Activated CD8-positive, alpha-beta memory T cell treated with anti-CD3 and anti-CD28 coated beads, Interleukin-2, amount 10 ng/mL, durations not matched to agents 7 days and 5 days (primary cell): ENCODE measurements around the gene SGCE. TPM values are rescaled to one million over a fixed set of nuclear protein-coding genes. Genes with fewer than 3 reads are reported as not detected.
"Not testable (repeated sequence)": the region's sequence is repeated elsewhere in the genome, so short reads cannot be mapped to it uniquely, and the experiment has no call there.

Source experiments
- ATAC-seq: fragments of 150-1000 bp; cut with Tn5 transposase; one replicate; pipeline ENCODE4 v1.10.0; 2021; ENCODE audit warnings: moderate library complexity
- CTCF ChIA-PET: fragments of 350-600 bp; sonication (Branson Sonifier 250); formaldehyde crosslinking; loops from one replicate; lab custom pipeline; 2021; ENCODE audit warnings: antibody characterized with exemption; lab: Charles Lee
- DNase-seq: peaks from one replicate; pipeline ENCODE4 v3.0.0-alpha.2; 2020
- H3K27ac Mint-ChIP-seq: one replicate; pipeline ENCODE4 v1.8.0; 2021; ENCODE audit warnings: mild to moderate bottlenecking, mixed read lengths
- H3K27me3 Mint-ChIP-seq: one replicate; pipeline ENCODE4 v1.8.0; 2021; ENCODE audit warnings: mixed read lengths
- H3K36me3 Mint-ChIP-seq: one replicate; pipeline ENCODE4 v1.8.0; 2021; ENCODE audit warnings: mild to moderate bottlenecking, mixed read lengths
- H3K4me1 Mint-ChIP-seq: one replicate; pipeline ENCODE4 v1.8.0; 2021; ENCODE audit warnings: mixed read lengths
- H3K4me3 Mint-ChIP-seq: one replicate; pipeline ENCODE4 v1.8.0; 2021; ENCODE audit warnings: mild to moderate bottlenecking, moderate library complexity, mixed read lengths
- H3K9me3 Mint-ChIP-seq: one replicate; pipeline ENCODE4 v1.8.0; 2022; ENCODE audit warnings: low read depth, mixed read lengths
- total RNA-seq, 2 experiments: library from RNA; stranded (reverse); gene quantifications; one replicate each; pipeline ENCODE4 v1.2.3, GENCODE V29; 2021

Gene SGCE
- 1 to 10 TPM; 2.4 to 3.2 TPM for total RNA-seq

GRCh38 chr7:94655848-94656657 lies at the start of gene SGCE:
Gene SGCE (minus strand): TSS chr7:94656133. CDS start chr7:94656098, 35 bp downstream.
- Mint-ChIP-seq H3K27me3 (peaks cover 39% of the 10 kb centered on the region), H3K27ac (peak within 1 kb of the TSS; percentile 79), H3K4me3 (peak within 1 kb of the TSS; percentile 73), H3K9me3 (no peaks in the 10 kb centered on the region), H3K4me1 (peaks cover 19% of the 10 kb centered on the region), H3K36me3 (no peaks in the 10 kb centered on the region)
- DNase-seq (peak; percentile 59), ATAC-seq (no peak)
- CTCF ChIA-PET = interaction anchor here (0.9 to 2.8 kb wide), 2 partner anchors 14 to 206 kb away, joined by 3 to 15 read pairs; no protein-coding TSS in a partner anchor

- CTCF ChIA-PET, H3K27me3 Mint-ChIP-seq, H3K9me3 Mint-ChIP-seq, H3K27ac Mint-ChIP-seq, ATAC-seq, H3K4me1 Mint-ChIP-seq, DNase-seq, H3K36me3 Mint-ChIP-seq, H3K4me3 Mint-ChIP-seq: not testable (repeated sequence)
Observed at GRCh38 chr7:94705155-94706021, 49.5 kb upstream of the SGCE start.

GRCh38 chr7:94701555-94701973 lies 45.6 kb upstream of the SGCE start:
- H3K9me3 Mint-ChIP-seq = no peaks in the 10 kb centered on the region
- no peak for DNase-seq
- no peaks in the 10 kb centered on the region for H3K36me3 Mint-ChIP-seq
- H3K4me1 Mint-ChIP-seq = no peaks in the 10 kb centered on the region
- no peak overlapping the region for H3K4me3 Mint-ChIP-seq
- H3K27ac Mint-ChIP-seq = no peak overlapping the region
- CTCF ChIA-PET = no interaction called here
- peaks cover 2% of the 10 kb centered on the region for H3K27me3 Mint-ChIP-seq
- ATAC-seq = no peak

- ATAC-seq (no peak), DNase-seq (no peak)
- Mint-ChIP-seq H3K9me3 (no peaks in the 10 kb centered on the region), H3K4me1 (no peaks in the 10 kb centered on the region), H3K27me3 (peaks cover 2% of the 10 kb centered on the region), H3K36me3 (no peaks in the 10 kb centered on the region), H3K4me3 (no peak overlapping the region), H3K27ac (no peak overlapping the region)
- CTCF ChIA-PET = no interaction called here
Observed at GRCh38 chr7:94700926-94701554, 45.1 kb upstream of the SGCE start.

- CTCF ChIA-PET = no interaction called here
- Mint-ChIP-seq H3K9me3 (no peaks in the 10 kb centered on the region), H3K4me3 (no peak overlapping the region), H3K27ac (no peak overlapping the region), H3K36me3 (no peaks in the 10 kb centered on the region), H3K4me1 (no peaks in the 10 kb centered on the region), H3K27me3 (peaks cover 4% of the 10 kb centered on the region)
- no peak for ATAC-seq
- no peak for DNase-seq
Observed at GRCh38 chr7:94698275-94698674, 42.3 kb upstream of the SGCE start.

GRCh38 chr7:94697035-94697974 lies 41.4 kb upstream of the SGCE start:
- no peaks in the 10 kb centered on the region for H3K4me1 Mint-ChIP-seq
- H3K9me3 Mint-ChIP-seq = no peaks in the 10 kb centered on the region
- no peak overlapping the region for H3K4me3 Mint-ChIP-seq
- ATAC-seq (no peak), DNase-seq (no peak)
- CTCF ChIA-PET = no interaction called here
- H3K36me3 Mint-ChIP-seq = no peaks in the 10 kb centered on the region
- H3K27ac Mint-ChIP-seq = no peak overlapping the region
- peaks cover 2% of the 10 kb centered on the region for H3K27me3 Mint-ChIP-seq

GRCh38 chr7:94687810-94688209 lies 31.9 kb upstream of the SGCE start:
- peaks cover 3% of the 10 kb centered on the region for H3K27me3 Mint-ChIP-seq
- ATAC-seq = no peak
- no peak overlapping the region for H3K4me3 Mint-ChIP-seq
- no peaks in the 10 kb centered on the region for H3K9me3 Mint-ChIP-seq
- no peaks in the 10 kb centered on the region for H3K4me1 Mint-ChIP-seq
- CTCF ChIA-PET = no interaction called here
- no peak overlapping the region for H3K27ac Mint-ChIP-seq
- DNase-seq = no peak
- no peaks in the 10 kb centered on the region for H3K36me3 Mint-ChIP-seq

- CTCF ChIA-PET = no interaction called here
- H3K4me3 Mint-ChIP-seq = no peak overlapping the region
- no peaks in the 10 kb centered on the region for H3K9me3 Mint-ChIP-seq
- H3K4me1 Mint-ChIP-seq = no peaks in the 10 kb centered on the region
- H3K27me3 Mint-ChIP-seq = peaks cover 3% of the 10 kb centered on the region
- DNase-seq = no peak
- H3K36me3 Mint-ChIP-seq = no peaks in the 10 kb centered on the region
- no peak for ATAC-seq
- H3K27ac Mint-ChIP-seq = no peak overlapping the region
Observed at GRCh38 chr7:94687076-94687475, 31.1 kb upstream of the SGCE start.

GRCh38 chr7:94683066-94683465 lies 27.1 kb upstream of the SGCE start:
- H3K9me3 Mint-ChIP-seq = no peaks in the 10 kb centered on the region
- ATAC-seq = no peak
- no peak overlapping the region for H3K4me3 Mint-ChIP-seq
- H3K4me1 Mint-ChIP-seq = no peaks in the 10 kb centered on the region
- CTCF ChIA-PET = no interaction called here
- H3K36me3 Mint-ChIP-seq = no peaks in the 10 kb centered on the region
- no peak overlapping the region for H3K27ac Mint-ChIP-seq
- peaks cover 3% of the 10 kb centered on the region for H3K27me3 Mint-ChIP-seq
- DNase-seq = no peak

GRCh38 chr7:94679358-94679757 lies 23.4 kb upstream of the SGCE start:
- no peaks in the 10 kb centered on the region for H3K9me3 Mint-ChIP-seq
- no peaks in the 10 kb centered on the region for H3K36me3 Mint-ChIP-seq
- no peak overlapping the region for H3K4me3 Mint-ChIP-seq
- no peaks in the 10 kb centered on the region for H3K4me1 Mint-ChIP-seq
- ATAC-seq (no peak), DNase-seq (no peak)
- no peak overlapping the region for H3K27ac Mint-ChIP-seq
- peaks cover 3% of the 10 kb centered on the region for H3K27me3 Mint-ChIP-seq
- CTCF ChIA-PET = no interaction called here

GRCh38 chr7:94676431-94676830 lies 20.5 kb upstream of the SGCE start:
- H3K4me1 Mint-ChIP-seq = no peaks in the 10 kb centered on the region
- H3K27ac Mint-ChIP-seq = no peak overlapping the region
- H3K27me3 Mint-ChIP-seq = peaks cover 3% of the 10 kb centered on the region
- CTCF ChIA-PET = no interaction called here
- ATAC-seq = no peak
- H3K4me3 Mint-ChIP-seq = no peak overlapping the region
- no peaks in the 10 kb centered on the region for H3K9me3 Mint-ChIP-seq
- no peak for DNase-seq
- H3K36me3 Mint-ChIP-seq = no peaks in the 10 kb centered on the region

- Mint-ChIP-seq H3K27me3 (peaks cover 3% of the 10 kb centered on the region), H3K4me3 (no peak overlapping the region), H3K36me3 (no peaks in the 10 kb centered on the region), H3K9me3 (no peaks in the 10 kb centered on the region), H3K4me1 (no peaks in the 10 kb centered on the region), H3K27ac (no peak overlapping the region)
- CTCF ChIA-PET = no interaction called here
- DNase-seq (no peak), ATAC-seq (no peak)
Observed at GRCh38 chr7:94675356-94675755, 19.4 kb upstream of the SGCE start.
